Left lobe of liver (tissue), 2 donors: ENCODE results near the gene SIK3. TPM values are rescaled to one million over a fixed set of nuclear protein-coding genes. Genes with fewer than 3 reads are reported as not detected.
A peak's percentile ranks its signal among the peaks of the same experiment; 100 is the strongest.

ENCODE experiments used
- ATAC-seq: fragments of 200-7000 bp; cut with Tn5 transposase; one replicate; pipeline ENCODE4 v1.9.1; 2020; ENCODE audit warnings: mild to moderate bottlenecking, moderate library complexity
- DNase-seq: peaks from one replicate; pipeline ENCODE4 v3.0.0-alpha.2; 2020; ENCODE audit warnings: low spot score
- total RNA-seq: library from RNA; stranded (reverse); gene quantifications from one replicate; pipeline ENCODE4 v1.2.1, GENCODE V29; 2021
- donor health status: DM: no; HTN: no; CAD: no; lungs with moderate emphysema.
- donor health status: DM: no; HTN: yes; CAD: no.

Gene SIK3
- total RNA-seq, 1 donor from 2014 or later = 27.1 TPM

DNA sequence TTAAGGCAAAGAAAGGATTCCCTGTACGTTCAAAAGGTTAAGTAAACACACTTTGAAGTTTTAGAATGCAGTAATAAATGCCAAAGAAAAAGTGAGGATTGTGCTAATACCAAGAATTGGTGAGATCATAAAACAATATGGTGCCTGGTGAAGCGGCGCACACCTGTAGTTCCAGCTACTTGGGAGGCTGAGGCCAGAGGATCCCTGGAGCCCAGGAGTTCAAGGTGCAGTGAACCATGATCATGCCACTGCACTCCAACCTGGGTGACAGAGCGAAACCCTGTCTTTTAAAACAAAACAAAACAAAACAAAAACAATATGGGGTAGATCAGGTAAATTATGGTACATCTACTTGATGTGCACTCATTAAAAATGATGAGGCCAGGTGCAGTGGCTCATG, 187.4 kb downstream of the SIK3 start:
- ATAC-seq = no peak
- DNase-seq = no peak

DNA sequence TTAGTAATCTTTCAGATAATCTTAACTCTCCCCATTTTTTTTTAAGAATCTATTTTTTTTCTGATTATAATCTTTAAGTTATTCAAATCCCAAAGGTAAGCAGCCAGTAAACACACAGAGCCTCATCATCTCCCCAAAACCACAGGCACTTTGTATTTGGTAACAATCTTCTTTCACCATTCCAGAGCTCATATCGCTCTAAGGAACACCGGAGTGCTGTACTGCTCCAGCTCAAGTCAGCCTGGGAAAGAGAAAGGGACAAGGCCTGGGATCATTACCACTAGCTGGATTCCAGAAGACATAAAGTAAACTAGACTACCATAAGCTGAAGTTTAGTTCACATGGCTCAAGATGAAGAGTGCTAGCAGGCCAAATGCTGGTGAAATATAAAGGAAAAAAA, 187.8 kb downstream of the SIK3 start:
- DNase-seq (no peak), ATAC-seq (no peak)

DNA sequence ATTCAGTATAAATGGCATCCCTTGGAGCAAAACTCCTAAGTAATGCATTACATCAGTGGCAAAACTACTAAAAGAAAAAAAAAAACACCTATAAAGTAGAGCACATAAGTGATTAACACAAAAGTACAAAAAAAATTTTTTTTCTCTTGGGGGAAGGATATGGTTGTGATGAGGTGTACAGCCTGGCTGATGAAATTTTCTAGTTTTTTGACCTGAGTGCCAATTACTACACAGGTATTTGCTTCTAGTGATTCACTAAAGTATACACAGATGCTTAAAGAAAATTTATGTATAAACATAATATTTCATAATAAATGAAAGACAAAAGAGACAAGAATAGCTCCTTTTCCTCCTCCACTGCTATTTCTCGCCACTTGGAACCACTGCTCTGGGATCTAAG, 189.0 kb downstream of the SIK3 start:
- DNase-seq (no peak), ATAC-seq (no peak)

DNA sequence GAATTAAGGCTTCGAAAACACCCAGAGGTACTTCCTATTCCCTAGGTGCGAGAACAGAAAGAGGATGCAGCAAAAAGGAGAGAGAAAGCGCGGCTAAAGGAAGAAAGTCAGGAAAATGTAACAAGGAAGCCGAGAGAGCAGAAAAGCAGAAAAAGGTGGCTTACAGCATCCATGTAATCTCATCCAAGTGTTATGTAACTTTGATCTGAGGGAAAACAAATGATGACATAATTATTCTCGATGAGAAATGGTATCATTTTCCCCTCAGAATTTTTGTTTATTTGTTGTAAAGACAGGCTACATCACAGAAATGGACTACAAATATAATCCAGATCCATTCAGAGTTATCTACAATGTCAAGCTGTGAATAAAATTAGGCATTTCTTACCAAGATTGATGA, 191.7 kb downstream of the SIK3 start:
- DNase-seq (no peak), ATAC-seq (no peak)

DNA sequence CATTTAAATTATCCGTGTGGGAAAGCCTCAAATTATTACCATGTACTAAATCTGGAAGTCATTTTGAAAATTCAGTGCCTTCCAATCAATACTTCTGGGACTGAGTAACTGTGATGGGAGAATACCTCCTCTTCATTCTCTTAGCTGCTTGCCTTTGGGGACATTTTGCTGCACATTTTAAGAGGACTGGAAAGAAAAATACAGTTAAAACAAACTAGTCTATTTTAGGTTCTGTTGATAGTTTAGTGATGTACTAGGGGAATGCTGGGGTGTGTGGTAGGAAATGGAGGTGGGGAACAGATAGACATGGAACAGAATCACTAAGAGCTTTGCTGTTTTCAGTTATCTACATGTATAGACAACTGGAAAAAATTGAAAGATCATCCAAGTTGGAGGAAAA, 195.1 kb downstream of the SIK3 start:
- DNase-seq = no peak
- no peak for ATAC-seq

DNA sequence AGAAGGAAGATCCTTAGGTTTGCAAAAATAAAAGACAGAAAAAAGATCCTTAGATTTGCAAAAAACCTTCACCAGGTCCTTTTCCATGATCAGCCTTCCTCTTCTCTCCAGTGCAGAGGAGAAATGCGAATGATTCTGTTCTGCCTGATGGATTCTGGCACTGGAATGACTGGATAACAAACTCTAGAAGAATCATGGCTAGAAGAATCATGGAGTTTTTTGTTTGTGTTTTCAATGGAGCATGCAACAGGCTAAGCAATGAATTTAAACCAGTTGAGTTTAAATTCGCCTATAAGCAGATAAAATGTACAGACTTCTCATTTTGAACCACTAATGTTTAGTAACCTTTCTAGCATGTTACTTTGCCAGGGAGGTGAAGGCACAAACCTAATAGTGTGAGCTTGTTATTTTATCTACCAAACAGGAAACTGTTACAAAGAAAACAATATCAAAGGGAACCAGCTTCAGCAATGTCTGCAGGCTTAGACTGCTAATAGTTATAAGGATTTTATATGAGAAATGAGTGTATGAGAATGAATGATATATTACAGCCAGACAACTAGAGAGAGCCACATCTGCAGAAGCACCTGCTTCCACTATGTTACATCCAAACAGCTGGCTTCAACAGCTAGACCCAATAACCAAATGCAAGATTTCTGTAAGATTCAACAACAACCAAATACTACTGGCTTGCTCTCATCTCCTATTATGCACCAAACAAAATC, 196.1 kb downstream of the SIK3 start:
- DNase-seq (no peak), ATAC-seq (no peak)

DNA sequence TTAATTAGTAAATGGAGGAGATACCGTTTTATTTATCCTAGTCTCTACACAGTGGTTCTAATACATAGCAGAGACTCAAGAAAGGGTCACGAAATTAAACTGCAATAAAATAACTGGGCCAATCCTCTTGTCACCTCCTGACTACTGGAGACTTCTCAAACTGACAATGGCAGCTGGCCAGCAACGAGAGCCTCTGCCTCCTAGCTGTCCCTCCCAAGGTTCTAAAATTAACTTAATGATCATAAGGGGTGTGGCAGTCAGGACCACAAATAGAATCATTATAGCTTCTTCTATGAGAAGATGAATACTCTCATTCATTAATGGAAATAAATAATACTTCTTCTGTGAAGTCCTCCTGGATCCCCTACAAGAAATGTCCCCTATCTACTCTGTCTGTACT, 197.0 kb downstream of the SIK3 start:
- DNase-seq = no peak

DNA sequence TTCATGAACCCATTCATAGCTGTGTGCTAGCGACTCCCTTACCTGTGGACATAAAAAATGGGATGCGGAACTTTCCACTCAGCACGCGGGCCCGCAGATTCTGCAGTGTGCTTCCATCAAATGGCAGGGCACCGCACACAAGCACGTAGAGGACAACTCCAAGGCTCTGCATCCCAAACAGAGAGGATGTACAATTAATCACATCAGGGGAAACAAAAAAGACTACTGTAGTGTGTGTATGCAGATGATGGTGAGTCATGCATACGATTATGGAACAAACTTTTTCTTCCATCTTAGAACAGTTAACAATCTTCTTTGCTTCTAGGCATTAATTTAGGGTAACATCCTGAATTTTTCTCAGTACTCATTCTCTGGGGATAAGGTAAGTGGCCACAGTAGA, 202.0 kb downstream of the SIK3 start:
- ATAC-seq = no peak
- no peak for DNase-seq

More for the DNA sequence above, 197.0 kb downstream of the SIK3 start:
- no peak for ATAC-seq

DNA sequence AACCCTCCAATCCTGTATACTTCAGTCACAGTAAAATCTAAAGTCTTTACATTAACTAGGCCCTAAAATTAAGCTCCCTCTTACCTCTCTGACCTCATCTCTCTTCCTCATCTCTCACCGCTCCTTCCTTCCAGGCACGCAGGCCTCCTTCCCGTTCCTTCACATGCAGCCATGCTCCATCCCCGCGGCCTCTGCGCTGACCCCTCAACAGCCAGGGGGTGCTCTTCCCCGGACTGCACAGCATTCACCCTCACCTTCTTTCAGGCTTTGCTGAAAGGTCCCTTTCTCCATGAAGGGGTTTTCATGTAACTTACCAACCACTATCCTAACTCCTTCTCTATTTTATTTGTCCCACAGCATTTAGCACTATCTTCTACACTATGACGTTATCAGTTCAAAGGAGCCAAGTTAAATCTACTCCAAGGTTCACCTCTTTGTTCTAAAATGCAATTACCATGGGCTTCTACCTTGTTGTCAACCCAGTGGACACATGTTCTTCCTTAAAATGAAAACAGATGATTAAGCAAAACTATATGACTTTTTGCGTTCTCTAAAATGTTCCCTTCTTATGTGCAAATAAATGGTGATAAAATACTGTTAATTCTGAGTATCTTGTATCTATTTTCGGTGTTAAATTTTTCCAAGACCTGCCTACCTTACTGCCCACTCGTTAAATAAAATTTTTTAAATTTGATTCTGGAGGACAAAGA, 203.0 kb downstream of the SIK3 start:
- ATAC-seq (peak; percentile 51), DNase-seq (no peak)

DNA sequence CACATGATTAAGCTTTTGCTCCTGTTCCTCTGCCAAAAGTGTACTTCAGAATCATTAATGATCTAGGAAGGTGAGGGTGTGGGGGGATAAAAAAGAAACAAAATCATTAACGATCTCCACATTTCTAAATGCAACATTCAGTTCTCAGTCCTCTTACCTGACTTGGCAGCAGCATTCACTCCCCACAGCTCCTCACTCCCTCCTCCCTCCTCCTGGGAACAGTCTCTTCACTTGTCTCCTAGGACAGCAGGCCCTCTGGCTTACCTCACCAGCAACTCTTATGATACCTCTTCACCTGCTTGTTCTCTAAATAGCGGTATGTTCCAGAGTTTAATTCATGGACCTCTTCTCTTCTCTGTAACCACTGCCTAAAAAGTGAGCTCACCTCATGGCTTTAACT, 204.3 kb downstream of the SIK3 start:
- ATAC-seq = no peak

DNA sequence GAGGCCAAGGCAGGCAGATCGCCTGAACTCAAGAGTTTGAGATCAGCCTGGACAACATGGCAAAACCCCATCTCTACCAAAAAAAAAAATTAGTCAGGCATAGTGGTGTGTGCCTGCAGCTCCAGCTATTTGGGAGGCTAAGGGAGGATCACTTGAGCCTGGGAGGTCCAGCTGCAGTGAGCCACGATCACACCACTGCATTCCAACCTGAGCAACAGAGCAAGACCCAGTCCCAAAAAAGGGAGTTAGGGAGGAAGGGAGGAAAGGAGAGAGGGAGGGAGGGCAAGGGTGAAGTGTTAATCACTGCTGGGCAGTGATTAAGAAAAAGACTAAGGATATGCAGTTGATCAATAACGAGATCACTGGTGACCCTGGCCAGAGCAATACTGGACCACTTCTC, 204.8 kb downstream of the SIK3 start:
- no peak for DNase-seq

More for the DNA sequence above, 204.3 kb downstream of the SIK3 start:
- no peak for DNase-seq

DNA sequence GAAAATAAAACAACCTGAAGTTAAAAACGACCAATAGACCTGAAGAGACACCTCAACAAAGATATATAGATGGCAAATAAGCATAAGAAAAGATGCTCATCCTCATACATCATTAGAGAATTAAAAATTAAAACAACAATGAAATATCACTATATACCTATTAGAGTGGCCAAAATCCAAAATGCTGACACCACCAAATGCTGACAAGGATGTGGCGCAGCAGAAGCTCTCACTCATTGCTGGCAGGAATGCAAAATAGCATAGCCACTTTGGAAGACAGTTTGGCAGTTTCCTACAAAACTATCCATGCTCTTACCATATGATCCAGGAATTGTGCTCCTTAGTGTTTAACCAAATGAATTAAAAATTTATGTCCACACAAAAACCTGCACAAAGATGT, 205.9 kb downstream of the SIK3 start:
- DNase-seq (no peak), ATAC-seq (no peak)

More for the DNA sequence above, 204.8 kb downstream of the SIK3 start:
- no peak for ATAC-seq

DNA sequence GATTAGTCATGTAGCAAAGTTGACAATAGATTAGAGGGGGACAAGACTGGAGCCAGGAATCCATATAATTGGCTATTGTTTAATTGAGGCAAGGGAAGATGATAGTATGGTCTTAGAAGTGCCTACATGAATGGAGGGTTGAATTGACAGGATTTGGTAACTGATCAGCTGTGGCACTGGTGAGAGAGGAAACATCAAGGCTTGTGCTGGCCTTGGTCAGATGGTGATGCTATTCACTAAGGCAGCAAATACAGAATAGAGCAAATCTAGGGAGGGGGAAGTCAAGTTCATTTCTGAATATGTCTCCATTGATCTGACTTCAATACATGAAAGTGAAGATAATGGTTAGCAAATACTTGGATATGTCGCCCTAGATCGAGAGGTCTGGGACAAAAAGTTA, 206.5 kb downstream of the SIK3 start:
- ATAC-seq = no peak

DNA sequence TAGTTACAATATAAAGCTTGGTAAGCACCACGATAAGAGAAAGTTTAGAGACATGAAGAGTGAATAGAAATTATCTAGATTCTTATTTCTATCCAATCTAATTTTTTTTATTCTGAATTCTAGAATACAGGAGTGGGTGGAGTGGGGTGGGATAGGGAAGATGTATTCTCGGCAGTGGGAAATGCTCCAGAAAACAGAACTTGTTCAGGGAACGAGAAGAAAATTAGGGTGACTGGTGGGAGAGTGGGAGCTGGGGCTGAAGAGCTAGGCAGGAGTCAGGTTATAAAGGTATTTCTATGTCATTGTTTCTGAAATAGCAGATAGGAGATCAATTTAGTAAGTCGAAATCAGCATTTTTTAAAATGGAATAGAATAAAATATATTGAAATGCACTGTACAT, 207.6 kb downstream of the SIK3 start:
- no peak for ATAC-seq
- DNase-seq = no peak

More for the DNA sequence above, 206.5 kb downstream of the SIK3 start:
- DNase-seq = no peak

DNA sequence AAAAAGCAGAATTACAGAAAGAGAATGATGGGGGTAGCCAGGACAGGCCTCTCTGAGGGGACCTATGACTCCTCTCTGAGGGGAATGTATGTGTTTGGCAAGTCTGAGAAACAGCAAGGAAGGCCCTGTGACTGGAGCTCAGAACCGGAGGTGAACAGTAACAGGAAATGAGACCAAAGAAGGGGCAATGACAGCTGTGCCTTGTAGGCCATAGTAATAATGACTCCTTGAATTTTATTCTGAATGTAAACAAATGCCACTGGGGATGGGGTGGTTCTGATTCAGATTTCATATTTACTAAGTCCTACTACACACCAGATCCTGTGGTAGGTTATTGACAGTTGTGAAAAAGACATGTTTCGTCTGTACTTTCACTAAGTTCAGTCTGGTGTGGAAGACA, 208.0 kb downstream of the SIK3 start:
- no peak for DNase-seq
- ATAC-seq = no peak

DNA sequence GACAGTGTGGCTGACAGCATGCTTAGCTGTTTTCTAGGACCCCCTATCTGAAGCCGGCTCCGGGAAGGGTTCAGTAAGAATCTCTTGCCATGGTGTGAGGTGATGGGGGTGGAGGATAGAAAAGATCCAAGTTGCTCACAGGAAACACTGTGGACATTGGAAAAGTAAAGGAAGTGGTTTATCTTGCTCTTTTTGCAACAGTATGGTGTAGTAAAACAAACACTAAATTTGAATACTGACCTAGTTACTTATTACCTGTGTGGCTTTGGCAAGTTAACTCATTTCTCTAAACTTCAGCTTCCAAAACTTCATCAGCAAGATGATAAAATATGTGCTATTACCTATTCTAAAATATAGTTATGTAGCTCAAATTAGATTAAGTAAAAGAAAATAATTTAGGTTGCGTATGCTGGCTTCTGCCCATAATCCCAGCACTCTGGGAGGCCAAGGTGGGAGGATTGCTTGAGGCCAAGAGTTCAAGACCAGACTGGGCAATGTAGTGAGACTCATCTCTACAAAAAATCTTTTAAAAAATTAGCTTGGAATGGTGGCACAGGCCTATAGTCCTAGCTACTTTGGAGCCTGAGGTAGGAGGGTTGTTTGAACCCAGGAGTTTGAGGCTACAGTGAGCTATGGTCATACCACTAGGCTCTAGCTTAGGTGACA, 209.2 kb downstream of the SIK3 start:
- DNase-seq = no peak
- ATAC-seq = peak; percentile 89

DNA sequence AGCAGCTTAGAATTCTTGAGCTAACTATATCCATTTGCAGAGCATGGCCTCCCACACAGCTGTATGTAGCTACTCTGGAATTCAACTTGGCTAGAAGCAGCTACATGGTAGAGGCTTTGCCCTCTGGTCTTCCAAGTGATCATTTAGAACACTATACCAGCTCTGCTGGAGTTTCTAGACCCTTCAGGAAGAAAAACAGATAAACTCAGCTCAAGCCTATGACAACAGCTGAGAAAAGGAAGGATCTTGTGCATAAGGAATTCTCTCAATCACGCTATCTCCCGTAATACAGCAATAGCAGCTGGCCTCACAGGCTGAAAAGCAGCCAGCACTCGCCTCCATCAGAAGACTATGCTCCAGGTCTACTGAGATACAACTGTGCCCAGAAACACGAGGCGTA, 210.2 kb downstream of the SIK3 start:
- no peak for ATAC-seq
- no peak for DNase-seq

DNA sequence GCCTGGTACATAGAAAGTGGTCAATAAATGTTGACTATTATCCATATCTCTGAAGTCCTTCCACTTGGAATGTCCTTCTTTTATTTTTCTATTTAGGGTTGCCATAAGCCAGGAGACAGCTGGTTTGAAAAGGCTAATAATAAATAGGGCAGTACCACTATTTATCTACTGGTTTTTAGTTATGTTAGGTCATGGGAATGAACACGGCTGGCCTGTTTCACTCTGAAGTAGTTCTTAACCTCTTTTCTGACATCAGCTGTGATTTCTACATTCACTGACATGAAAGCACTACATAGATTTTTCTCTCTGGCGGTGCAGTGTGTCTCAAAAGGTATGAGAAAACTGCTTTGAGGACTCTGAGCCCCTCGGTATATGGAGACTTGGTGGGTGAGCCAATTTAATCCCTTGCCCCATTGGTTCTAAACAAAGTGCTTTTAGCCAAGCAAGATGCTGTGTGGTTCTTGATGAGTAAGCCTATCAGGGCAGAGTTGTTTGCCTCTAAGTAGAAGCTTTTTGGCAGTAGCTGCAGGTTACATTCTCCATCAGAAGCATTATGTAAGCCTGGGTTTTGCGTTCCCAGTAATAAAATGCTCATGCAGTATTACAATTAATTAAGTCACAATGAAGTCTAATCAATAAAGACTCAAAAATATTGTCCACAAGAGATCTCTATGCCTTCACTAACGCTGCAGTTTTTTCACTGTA, 212.1 kb downstream of the SIK3 start:
- DNase-seq (no peak), ATAC-seq (peak; percentile 24)

DNA sequence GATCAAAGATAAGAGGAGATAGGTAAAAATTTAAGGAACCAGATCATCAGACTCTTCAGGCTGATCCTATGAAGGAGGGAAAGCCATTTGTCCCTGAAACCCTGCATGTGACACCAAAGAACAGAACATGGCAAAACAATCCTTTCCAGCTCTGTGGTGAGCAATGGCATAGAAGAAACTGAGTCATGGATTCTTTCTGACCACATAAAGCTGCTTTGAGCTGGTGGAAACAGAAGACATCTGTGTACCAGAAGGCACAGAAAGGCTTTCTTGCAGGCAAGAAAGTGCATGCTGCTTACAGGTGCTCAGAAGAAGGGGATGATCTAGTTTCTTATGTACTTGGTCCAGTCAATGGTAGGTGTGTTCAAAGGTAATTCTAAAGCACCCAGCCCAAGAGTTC, 215.8 kb downstream of the SIK3 start:
- no peak for ATAC-seq
- no peak for DNase-seq

DNA sequence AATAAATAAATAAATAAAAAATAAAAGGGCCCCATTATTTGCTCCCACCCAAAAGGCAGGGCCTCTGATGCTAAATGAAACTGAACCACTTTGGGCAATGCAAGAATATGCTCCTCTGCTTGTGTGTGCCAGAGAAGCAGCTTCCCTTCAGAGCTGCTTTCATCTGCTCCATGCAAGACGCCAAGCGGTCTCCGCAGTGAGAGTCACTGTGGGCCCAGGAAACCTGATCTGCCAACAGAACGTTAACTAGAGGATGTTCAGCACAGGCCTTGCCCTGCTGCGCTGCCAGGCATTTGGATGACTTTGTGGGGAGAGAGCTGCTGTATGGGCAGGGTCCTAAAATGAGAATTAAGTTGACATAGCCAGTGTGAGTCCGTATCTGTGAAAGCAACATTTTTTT, 217.1 kb downstream of the SIK3 start:
- ATAC-seq (no peak), DNase-seq (no peak)

DNA sequence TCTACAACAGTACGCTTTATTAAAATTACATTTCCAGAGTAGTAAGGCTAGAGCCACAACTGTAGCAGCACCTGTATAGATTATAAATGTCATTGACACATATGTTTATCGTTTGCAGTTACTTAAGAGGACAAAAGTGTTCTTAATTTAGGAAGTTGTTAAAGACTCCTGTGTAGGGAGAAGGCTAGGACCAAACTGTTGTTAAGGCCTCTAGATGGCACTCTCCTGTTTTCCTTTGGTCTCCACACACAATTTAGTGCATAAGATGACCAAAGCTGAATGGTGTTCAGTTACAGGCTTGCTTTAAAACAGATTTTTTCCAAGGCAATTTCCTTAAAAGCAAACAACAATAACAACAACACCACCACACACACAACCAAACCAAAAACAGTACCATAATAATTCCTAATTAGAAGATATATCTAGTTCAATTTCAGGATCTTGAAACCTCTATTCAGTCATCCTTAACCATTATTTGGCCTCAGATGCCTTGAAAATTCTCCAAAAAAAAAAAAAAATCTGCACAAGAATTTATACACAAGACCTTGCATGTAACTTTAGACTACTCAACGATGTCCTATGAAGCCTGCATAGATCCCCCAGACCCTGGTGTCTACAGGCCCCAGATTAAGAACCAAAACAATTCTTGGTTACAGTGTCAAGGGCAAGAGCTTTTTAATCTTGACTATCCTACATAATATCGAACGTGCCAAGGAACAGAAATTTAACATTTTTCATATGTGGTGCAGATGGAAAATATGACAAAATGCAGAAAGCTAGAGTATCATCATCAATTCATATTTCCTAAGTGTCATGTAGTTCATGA, 218.2 kb downstream of the SIK3 start:
- no peak for DNase-seq
- ATAC-seq = peak; percentile 93
